HUES6 (cell line): ENCODE data around the gene TRIP13.

Experiments used
- H3K27ac ChIP-seq: 2 replicates; pipeline ENCODE4 v1.7.0; 2013; ENCODE audit warnings: low read depth, mild to moderate bottlenecking, low read length, inconsistent platforms
- H3K27me3 ChIP-seq: 2 replicates; pipeline ENCODE4 v1.6.1; 2013; ENCODE audit warnings: low read length; ENCODE audit not compliant: control insufficient read depth, insufficient read depth
- H3K36me3 ChIP-seq: 2 replicates; pipeline ENCODE4 v1.6.1; 2013; ENCODE audit warnings: low read length; ENCODE audit not compliant: control insufficient read depth, insufficient read depth
- H3K4me1 ChIP-seq: 2 replicates; pipeline ENCODE4 v1.6.1; 2013; ENCODE audit warnings: low read length; ENCODE audit not compliant: control insufficient read depth, insufficient read depth
- H3K4me3 ChIP-seq: 2 replicates; pipeline ENCODE4 v1.5.1; 2013; ENCODE audit warnings: low read depth, low read length
- H3K9ac ChIP-seq: one replicate; pipeline ENCODE4 v1.6.1; 2013; ENCODE audit warnings: mild to moderate bottlenecking, low read length
- H3K9me3 ChIP-seq: 2 replicates; pipeline ENCODE4 v1.6.1; 2013; ENCODE audit warnings: low read depth, low read length; ENCODE audit not compliant: control insufficient read depth, insufficient read depth

Gene TRIP13

GRCh38 chr5:961002-961710 is 68.5 kb downstream of the TRIP13 start:
- Histone ChIP-seq H3K27me3 (no peaks in the 10 kb centered on the region), H3K9me3 (no peaks in the 10 kb centered on the region), H3K27ac (no peak overlapping the region), H3K4me1 (no peaks in the 10 kb centered on the region), H3K4me3 (no peak overlapping the region), H3K9ac (no peak overlapping the region), H3K36me3 (no peaks in the 10 kb centered on the region)

DNA sequence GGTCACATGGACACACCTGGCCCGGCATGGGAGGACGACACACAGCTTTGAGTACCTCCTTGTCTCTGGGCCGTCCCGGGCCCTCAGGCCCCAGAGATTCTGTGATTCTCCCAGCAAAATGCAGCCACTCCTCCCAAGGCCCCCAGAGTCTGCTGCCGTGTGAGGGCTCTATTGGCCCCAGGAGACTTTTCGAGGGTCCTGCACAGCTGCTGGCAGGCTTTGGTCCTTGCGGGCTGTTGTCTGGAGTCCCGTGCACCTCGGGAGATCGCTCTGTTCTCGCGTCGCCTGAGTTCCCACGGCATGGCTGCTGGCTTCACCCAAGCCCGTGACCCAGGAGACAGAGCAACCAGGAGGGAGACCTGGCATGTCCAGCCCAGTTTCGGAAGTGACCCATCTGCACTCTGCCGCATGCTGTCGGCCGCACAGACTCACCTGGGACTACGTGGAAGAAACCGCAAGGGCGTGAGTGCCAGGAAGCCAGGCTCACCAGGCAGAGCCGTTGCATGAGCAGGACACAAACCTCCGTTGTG is 69.1 kb downstream of the TRIP13 start:
- Histone ChIP-seq H3K9me3 (no peaks in the 10 kb centered on the region), H3K9ac (no peak overlapping the region), H3K36me3 (no peaks in the 10 kb centered on the region), H3K27ac (no peak overlapping the region), H3K27me3 (no peaks in the 10 kb centered on the region), H3K4me3 (no peak overlapping the region), H3K4me1 (no peaks in the 10 kb centered on the region)

- Histone ChIP-seq H3K27ac (no peak overlapping the region), H3K4me1 (no peaks in the 10 kb centered on the region), H3K9me3 (no peaks in the 10 kb centered on the region)
Observed at GRCh38 chr5:962386-962785, 69.7 kb downstream of the TRIP13 start.

GRCh38 chr5:962801-963200 is 70.1 kb downstream of the TRIP13 start:
- H3K4me1 ChIP-seq: no peaks in the 10 kb centered on the region
- H3K9ac ChIP-seq: no peak overlapping the region
- no peak overlapping the region for H3K4me3 ChIP-seq
- H3K27me3 ChIP-seq: no peaks in the 10 kb centered on the region
- H3K9me3 ChIP-seq: no peaks in the 10 kb centered on the region
- H3K36me3 ChIP-seq: no peaks in the 10 kb centered on the region
- no peak overlapping the region for H3K27ac ChIP-seq

More at GRCh38 chr5:962386-962785, 69.7 kb downstream of the TRIP13 start:
- H3K27me3 ChIP-seq: no peaks in the 10 kb centered on the region
- no peaks in the 10 kb centered on the region for H3K36me3 ChIP-seq
- H3K4me3 ChIP-seq: no peak overlapping the region
- no peak overlapping the region for H3K9ac ChIP-seq

GRCh38 chr5:963310-963672 is 70.6 kb downstream of the TRIP13 start:
- Histone ChIP-seq H3K27ac (no peak overlapping the region), H3K4me3 (no peak overlapping the region), H3K36me3 (no peaks in the 10 kb centered on the region), H3K27me3 (no peaks in the 10 kb centered on the region), H3K9ac (no peak overlapping the region), H3K9me3 (no peaks in the 10 kb centered on the region), H3K4me1 (no peaks in the 10 kb centered on the region)

DNA sequence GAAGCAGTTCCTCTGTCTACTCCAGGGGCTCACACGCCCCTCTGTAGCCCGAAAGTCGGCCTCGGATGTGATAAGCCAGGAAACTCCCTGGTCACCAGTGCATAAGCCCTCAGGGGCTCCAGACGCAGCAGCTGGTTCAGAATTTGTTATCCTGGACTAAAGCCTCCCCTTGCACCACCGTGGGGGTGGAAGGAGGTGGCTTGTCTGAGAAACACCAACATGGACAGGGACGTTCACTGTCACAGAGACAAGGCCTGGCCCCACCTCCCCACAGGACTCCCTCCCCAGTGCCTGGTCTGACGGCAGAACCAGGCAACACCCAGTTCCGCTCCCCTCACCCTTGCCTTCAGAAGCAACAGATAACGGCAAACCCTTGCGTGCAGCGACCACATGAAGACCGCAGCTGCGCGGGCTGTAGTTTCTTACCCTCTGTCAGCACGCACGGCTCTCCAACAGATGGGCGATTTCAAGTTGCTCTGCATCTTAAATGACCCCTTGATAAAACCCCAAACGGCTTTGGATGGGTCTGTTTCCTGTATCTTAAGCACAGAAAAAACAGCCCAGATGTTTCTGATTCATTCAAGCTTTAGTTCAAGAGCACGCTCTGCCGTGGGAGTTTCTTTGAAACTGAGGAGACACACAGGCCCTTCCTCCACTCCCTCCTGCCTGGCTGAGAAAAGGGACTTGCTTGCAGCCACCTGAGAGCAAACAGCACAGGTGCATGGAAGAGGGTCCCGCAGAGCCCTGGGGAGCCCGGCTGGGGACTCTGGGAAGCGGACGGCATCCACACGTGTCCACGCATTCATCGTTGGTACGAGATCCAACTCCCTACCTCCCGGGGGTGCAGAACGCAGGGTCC is 71.2 kb downstream of the TRIP13 start:
- no peaks in the 10 kb centered on the region for H3K9me3 ChIP-seq
- 0 out of 2 replicates have a peak, but pooled peaks cover 2% of the 10 kb centered on the region for H3K27me3 ChIP-seq
- no peaks in the 10 kb centered on the region for H3K36me3 ChIP-seq
- no peaks in the 10 kb centered on the region for H3K4me1 ChIP-seq
- H3K9ac ChIP-seq: no peak overlapping the region
- H3K4me3 ChIP-seq: no peak overlapping the region
- no peak overlapping the region for H3K27ac ChIP-seq

DNA sequence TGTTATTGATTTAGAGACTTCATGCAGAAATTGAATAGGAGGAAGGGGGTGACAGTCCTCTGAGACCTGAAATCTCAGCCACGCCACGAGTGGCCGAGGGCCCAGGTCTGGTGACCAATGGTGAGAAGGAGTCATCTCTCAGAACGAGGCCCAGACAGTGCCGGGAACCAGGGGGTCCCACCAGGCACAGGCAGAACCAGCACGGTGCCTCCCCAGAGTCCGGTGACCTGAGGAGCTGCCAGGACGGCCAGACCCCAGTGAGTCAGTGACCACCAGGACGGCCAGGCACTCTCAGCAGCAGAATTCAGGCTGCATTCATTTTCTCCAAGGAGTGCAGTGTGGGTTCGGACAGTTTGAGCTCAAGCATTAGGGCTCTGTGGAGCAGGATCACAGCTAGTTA is 72.1 kb downstream of the TRIP13 start:
- H3K9ac ChIP-seq: no peak overlapping the region
- H3K27me3 ChIP-seq: peaks cover 5% of the 10 kb centered on the region; the same call in 1 of the 2 replicates

DNA sequence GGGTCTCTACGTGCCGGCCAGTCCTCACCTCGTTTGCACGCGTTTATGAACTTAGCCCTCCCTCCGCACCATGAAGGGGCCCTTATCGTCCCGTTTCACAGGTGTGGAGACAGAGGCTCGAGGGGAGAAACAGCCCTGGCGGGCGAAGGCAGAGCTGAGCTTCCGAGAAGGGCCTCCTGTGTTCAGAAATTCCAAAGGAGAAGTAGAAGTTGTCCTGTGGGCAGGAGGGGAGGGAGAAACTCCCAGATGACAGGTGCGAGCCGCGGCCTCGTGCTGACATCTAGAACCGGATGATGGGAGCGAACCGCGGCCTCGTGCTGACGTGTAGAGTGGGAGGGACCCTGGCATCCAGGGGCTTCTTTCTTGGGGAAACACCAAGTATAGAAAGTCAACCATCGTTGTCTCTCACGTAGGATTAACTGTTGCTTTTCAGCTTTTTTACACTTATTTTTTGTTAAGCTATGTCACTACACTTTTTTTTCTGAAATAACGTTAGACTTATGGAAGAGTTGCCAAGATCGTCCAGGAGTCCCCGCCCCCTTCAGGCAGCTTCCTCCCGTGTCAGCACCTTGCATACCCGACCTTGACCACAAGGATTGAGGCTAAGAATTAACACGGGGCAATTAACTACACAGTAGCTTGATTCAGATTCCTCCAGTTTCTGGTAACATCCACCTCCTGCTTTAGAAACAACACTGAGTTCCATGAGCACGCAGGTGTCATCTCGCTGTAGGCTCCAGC is 73.1 kb downstream of the TRIP13 start:
- no peaks in the 10 kb centered on the region for H3K36me3 ChIP-seq
- H3K9me3 ChIP-seq: no peaks in the 10 kb centered on the region
- no peak overlapping the region for H3K27ac ChIP-seq
- no peaks in the 10 kb centered on the region for H3K4me1 ChIP-seq
- H3K27me3 ChIP-seq: peaks cover 5% of the 10 kb centered on the region; the same call in 1 of the 2 replicates
- no peak overlapping the region for H3K9ac ChIP-seq
- H3K4me3 ChIP-seq: no peak overlapping the region

More for the DNA sequence above, 72.1 kb downstream of the TRIP13 start:
- Histone ChIP-seq H3K4me1 (no peaks in the 10 kb centered on the region), H3K27ac (no peak overlapping the region), H3K9me3 (no peaks in the 10 kb centered on the region), H3K36me3 (no peaks in the 10 kb centered on the region), H3K4me3 (no peak overlapping the region)

DNA sequence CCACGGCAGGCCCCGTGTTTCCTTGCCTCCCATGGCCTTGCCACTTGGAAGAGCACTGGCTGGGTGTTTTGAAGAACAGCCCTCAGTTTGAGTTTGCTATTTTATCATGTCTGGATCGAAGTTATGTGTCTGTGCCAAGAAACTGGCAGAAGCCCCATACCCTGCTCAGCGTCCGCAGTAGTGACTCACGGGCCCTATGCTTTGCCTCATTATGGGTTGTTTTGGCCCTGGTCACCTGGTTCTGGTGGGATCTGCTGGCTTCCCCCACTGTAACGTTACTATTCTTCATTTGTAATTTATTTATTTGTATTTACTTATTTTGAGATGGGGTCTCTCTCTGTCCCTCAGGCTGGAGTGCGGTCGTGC is 73.6 kb downstream of the TRIP13 start:
- Histone ChIP-seq H3K27me3 (peaks cover 5% of the 10 kb centered on the region; the same call in 1 of the 2 replicates), H3K36me3 (no peaks in the 10 kb centered on the region), H3K27ac (no peak overlapping the region), H3K9ac (no peak overlapping the region), H3K4me1 (no peaks in the 10 kb centered on the region), H3K9me3 (no peaks in the 10 kb centered on the region), H3K4me3 (no peak overlapping the region)

- Histone ChIP-seq H3K9ac (no peak overlapping the region), H3K27me3 (peaks cover 5% of the 10 kb centered on the region; the same call in 1 of the 2 replicates), H3K36me3 (no peaks in the 10 kb centered on the region), H3K4me3 (no peak overlapping the region), H3K4me1 (no peaks in the 10 kb centered on the region), H3K27ac (no peak overlapping the region), H3K9me3 (peaks cover 2% of the 10 kb centered on the region; the same call in 1 of the 2 replicates)
Observed at GRCh38 chr5:966941-967340, 74.3 kb downstream of the TRIP13 start.
